ENCODE measurements around the gene BMF.

BMF gene

DNA sequence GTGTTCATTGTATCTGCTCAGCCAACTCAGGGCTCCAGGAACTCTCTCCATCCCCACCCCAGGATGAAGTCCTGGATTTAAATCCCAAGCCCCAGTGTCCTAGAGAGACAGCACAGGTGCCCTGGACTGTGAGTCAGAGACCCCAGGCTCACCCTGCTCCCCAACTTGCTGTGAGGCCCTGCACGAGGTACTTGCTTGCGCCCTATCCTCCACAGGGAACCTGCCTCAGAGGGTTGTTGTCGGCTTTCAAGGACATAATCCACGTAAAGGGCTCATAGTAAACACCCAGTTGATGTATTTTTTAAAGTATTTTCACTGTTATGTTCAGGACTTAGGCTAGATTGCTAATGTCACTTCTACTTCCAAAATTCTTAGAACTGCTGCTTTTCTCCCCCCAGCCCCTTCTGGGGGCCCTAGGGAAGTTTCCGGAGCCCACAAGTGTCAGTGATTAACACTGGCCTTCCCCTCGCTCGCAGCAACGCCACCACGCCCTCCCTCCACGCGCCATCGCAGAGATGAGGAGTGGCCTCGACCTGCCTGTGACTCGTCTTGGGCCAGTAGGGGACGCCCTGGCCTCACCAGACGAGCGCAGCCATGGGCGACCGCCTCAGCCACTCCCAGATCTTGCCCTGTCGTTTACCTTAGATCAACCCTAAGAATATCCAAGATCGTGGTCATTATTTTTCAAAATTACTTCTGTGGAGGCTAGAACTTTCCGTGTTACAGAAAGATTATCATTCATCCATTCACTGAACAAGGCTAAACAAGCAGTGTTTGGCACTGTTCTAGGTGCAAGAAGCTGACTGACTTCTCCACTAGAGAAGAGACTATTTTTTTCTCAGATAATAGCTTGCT, 63.7 kb downstream of the BMF start:
- Histone ChIP-seq H3K4me1 (ENCODE audit: control insufficient read depth, low read length) (peaks cover 85% of the 10 kb centered on the region), H3K9me3 (ENCODE audit: control insufficient read depth, insufficient read depth, low read length) (no peaks in the 10 kb centered on the region), H4K20me1 (ENCODE audit: control insufficient read depth, insufficient read depth, low read depth, low read length) (no peaks in the 10 kb centered on the region), H3K4me2 (ENCODE audit: low read length) (peak overlapping the region; percentile 65), H3K79me2 (ENCODE audit: control insufficient read depth, low read length) (peaks cover 25% of the 10 kb centered on the region), H3K9me2 (replicated peaks; ENCODE audit: control insufficient read depth, low read length) (no peaks in the 10 kb centered on the region), H3F3A (ENCODE audit: control insufficient read depth, insufficient read depth) (peaks cover 42% of the 10 kb centered on the region), H3K36me3 (ENCODE audit: control insufficient read depth, low read length) (peaks cover 19% of the 10 kb centered on the region), H3K4me3 (ENCODE audit: low read length) (peak overlapping the region; percentile 48), H3K27me3 (ENCODE audit: control insufficient read depth, low read length) (no peaks in the 10 kb centered on the region), H3K27ac (ENCODE audit: low read depth, low read length) (peak overlapping the region; percentile 93)
- TF ChIP-seq EZH2phosphoT487 (IDR thresholded peaks at IDR 0.05; ENCODE audit: borderline replicate concordance, low read length), result no peak
- peak; percentile 99 for TF ChIP-seq CTCF (IDR thresholded peaks at IDR 0.05; ENCODE audit: low read depth, low read length, poor library complexity, severe bottlenecking)

- peaks cover 13% of the 10 kb centered on the region for H3K36me3 ChIP-seq (ENCODE audit: control insufficient read depth, low read length)
- TF ChIP-seq CTCF (IDR thresholded peaks at IDR 0.05; ENCODE audit: low read depth, low read length, poor library complexity, severe bottlenecking), result no peak
- no peak for TF ChIP-seq EZH2phosphoT487 (IDR thresholded peaks at IDR 0.05; ENCODE audit: borderline replicate concordance, low read length)
- peaks cover 28% of the 10 kb centered on the region for H3K79me2 ChIP-seq (ENCODE audit: control insufficient read depth, low read length)
- H3K27me3 ChIP-seq (ENCODE audit: control insufficient read depth, low read length), result no peaks in the 10 kb centered on the region
- H3K4me3 ChIP-seq (ENCODE audit: low read length), result no peak overlapping the region
- H4K20me1 ChIP-seq (ENCODE audit: control insufficient read depth, insufficient read depth, low read depth, low read length), result no peaks in the 10 kb centered on the region
- H3F3A ChIP-seq (ENCODE audit: control insufficient read depth, insufficient read depth), result peaks cover 39% of the 10 kb centered on the region
- H3K9me2 ChIP-seq (replicated peaks; ENCODE audit: control insufficient read depth, low read length), result no peaks in the 10 kb centered on the region
- peak overlapping the region; percentile 65 for H3K4me2 ChIP-seq (ENCODE audit: low read length)
- H3K4me1 ChIP-seq (ENCODE audit: control insufficient read depth, low read length), result peaks cover 78% of the 10 kb centered on the region
- H3K27ac ChIP-seq (ENCODE audit: low read depth, low read length), result no peak overlapping the region
- H3K9me3 ChIP-seq (ENCODE audit: control insufficient read depth, insufficient read depth, low read length), result no peaks in the 10 kb centered on the region
Measured at GRCh38 chr15:40043927-40044716, 64.6 kb downstream of the BMF start.

- Histone ChIP-seq H3K36me3 (ENCODE audit: control insufficient read depth, low read length) (peaks cover 18% of the 10 kb centered on the region), H3K27ac (ENCODE audit: low read depth, low read length) (no peak overlapping the region), H3K9me3 (ENCODE audit: control insufficient read depth, insufficient read depth, low read length) (no peaks in the 10 kb centered on the region), H3K4me3 (ENCODE audit: low read length) (no peak overlapping the region), H3K27me3 (ENCODE audit: control insufficient read depth, low read length) (no peaks in the 10 kb centered on the region), H3K79me2 (ENCODE audit: control insufficient read depth, low read length) (peaks cover 40% of the 10 kb centered on the region), H3K4me1 (ENCODE audit: control insufficient read depth, low read length) (peaks cover 70% of the 10 kb centered on the region), H3K9me2 (replicated peaks; ENCODE audit: control insufficient read depth, low read length) (no peaks in the 10 kb centered on the region), H3K4me2 (ENCODE audit: low read length) (no peak overlapping the region), H4K20me1 (ENCODE audit: control insufficient read depth, insufficient read depth, low read depth, low read length) (peaks cover 2% of the 10 kb centered on the region; the same call in 1 of the 2 replicates), H3F3A (ENCODE audit: control insufficient read depth, insufficient read depth) (peaks cover 32% of the 10 kb centered on the region)
- TF ChIP-seq CTCF (IDR thresholded peaks at IDR 0.05; ENCODE audit: low read depth, low read length, poor library complexity, severe bottlenecking) (no peak), EZH2phosphoT487 (IDR thresholded peaks at IDR 0.05; ENCODE audit: borderline replicate concordance, low read length) (no peak)
Measured at GRCh38 chr15:40042791-40043320, 65.8 kb downstream of the BMF start.

Measured in DOHH2 (cell line).